Kidney tubule cell (primary cell): ENCODE results near the gene GDF11.

Source experiments
- DNase-seq: peaks from one replicate; pipeline ENCODE4 v3.0.0-alpha.2; 2018; ENCODE audit warnings: low spot score

Gene GDF11

DNA sequence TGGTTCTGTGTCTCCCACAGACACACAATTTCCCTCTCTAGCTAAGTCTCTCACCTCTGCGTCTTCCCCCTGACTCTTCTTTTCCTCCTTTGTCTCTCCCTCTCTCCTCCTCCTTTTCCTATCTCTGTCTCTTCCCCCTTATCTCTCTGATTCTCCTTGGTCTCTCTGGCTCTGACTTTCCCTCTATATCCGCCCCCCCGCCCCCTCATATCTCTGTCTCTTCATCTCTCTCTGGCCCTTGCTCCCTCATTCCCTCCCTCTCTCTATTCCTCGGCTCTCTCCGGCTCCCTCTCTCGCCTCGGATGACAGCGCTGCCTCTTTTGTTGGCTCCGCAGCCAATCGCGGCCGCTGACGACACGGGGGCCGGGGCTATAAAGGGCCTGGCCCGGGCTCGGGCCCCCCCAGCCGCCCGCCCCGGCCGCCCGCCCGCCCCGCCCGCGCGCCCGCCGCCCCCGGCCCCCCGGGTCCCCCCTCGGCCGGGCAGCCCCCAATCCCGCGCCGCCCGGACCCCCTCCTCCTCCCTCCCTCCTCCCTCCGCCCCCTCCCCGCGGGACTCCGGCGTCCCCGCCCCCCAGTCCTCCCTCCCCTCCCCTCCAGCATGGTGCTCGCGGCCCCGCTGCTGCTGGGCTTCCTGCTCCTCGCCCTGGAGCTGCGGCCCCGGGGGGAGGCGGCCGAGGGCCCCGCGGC, at the start of gene GDF11:
GDF11 (plus strand) TSS at position 404 of the 687 bp plus-strand sequence; CDS start at position 599, 195 bp downstream.
- peak; percentile 73 for DNase-seq

DNA sequence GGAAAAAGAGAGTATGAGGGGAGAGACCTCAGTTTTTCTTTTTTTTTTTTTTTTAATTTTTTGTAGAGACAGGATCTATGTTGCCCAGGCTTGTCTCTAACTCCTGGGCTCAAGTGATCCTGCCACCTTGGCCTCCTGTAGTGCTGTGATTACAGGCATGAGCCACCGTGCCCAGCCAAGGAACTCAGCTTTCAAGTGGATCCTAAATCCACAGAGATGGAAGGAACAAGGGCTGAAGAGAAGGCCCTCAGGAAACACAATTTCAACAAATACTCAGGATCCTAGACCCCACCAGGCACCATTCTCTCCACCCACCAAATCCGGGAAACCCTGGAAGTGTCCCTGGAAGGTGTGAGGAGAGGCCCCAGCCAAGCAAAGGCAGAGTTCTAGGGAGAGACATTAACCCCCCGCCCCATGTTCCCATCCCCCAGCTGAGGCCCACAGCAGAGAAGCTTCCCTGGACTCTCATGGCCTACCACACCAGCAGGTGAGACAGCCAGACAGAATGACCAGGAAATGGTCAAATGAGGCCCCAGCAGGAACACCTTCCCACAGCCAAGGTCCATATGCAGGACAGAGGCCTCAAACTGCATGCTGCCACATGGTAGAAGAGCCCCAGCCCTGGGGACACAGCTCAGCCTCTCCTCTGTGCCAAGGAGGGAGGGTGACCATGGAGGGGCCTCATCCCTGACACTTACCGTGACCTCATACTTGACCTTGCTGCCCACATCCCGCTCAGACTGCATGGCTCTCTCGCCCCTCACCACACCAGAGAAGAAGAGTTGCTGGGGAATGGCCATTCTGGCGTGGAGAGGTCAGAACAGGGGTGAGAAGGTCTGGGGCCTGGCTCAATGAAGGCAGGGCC, 49.4 kb upstream of the GDF11 start:
- no peak for DNase-seq

DNA sequence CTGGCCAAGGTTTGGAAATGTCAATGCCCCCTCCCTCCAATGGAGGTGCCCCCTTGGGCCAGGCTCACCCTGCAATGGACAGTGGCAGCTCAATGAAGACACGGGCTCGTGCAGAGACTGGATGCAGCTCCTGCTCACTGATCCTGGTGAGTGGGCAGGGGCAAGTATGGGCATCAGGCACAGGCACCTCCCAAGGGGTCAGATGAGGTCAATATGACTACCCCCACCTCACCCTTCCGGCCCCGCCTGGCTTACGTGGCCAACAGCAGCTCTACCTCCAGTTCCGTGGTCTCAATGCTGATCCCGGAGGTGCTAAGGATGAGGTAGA, 48.8 kb upstream of the GDF11 start:
- DNase-seq: no peak

DNA sequence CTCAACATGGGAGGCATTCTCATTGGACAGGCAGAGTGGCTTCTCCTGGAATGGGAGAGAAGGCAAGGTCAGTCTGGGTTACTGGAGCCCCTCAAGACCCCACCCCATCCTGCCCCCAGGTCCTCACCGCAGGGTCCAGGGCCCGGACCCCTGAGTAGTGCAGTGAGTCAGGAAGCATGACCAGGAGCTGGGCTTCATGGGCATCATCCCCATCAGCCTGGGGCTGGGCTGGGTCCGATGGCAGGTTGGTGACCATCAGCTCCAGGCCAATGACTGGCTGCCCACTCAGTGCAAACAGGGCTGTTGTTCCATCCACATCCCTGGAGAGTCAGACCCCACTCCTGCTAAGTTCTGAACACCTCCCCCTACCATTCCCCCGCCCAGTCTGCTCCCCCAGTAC, 48.3 kb upstream of the GDF11 start:
- no peak for DNase-seq

DNA sequence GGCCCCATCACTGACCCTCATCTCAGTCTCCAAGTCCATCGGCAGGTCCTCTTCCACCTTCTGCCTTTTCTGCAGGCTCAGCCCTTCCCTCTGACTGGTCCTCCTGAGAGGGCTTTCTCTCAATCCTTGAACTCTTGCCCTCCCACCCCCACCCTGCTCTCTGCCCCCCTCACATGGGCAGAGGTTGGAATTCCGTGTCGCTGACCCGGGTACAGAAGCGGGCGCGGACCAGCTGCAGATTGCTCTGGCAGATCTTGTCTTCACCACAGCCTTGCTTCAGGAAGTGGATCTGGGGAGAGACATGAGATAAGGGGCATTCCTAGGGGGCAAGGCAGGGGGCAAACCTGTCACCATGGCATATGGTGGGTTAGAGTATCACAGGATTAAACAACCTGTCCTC, 47.6 kb upstream of the GDF11 start:
- DNase-seq: no peak

DNA sequence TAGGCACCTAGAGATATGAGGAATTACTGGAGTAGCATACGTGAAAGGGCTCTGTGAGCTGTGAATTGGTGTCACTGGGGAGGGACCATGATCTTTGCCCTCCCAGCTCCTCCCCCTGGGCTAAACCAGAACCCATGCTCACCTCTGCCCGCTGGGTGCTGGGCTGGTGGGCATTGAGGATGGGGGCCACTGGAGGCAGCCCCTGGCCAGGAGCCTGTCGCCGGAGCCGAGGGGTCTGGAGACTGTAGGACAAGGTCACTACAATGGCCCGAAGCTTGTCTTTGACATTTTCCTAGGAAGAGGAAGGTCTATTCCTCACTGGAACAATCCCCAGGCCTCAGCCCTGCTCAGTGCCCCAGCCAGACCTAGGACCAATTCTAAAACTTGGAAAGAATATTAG, 46.8 kb upstream of the GDF11 start:
- no peak for DNase-seq

DNA sequence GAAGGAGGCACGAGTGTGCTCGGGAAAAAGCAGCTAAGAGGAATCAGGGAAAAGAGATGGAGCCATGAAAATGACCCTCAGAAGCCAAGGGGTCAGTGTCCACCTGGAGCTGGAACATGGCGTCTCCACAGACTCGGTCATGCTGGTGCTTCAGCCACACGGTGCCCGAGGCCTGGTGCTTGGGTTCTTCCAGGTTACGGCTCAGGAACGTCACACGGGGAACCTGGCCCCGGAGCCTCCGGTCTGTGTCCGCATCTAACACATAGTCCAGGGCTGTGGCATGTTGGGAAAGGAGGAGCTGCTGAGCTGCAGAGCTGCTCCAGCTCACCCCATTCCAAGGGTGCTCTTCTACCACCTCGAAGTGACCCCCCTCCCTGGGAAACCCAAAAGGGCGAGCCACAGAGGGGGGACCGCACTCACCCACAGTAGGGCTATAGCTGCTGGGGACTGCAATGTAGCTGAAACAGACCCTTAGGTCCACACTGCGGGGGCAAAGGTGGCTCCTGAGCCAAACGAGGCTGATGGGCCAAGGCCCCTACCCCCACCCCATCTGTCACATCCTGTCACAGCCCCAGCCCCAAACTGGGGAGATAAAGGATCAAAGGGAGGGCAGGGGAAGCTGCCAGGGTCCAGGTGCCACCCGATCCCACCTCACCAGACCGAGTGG, 46.0 kb upstream of the GDF11 start:
- DNase-seq: no peak

DNA sequence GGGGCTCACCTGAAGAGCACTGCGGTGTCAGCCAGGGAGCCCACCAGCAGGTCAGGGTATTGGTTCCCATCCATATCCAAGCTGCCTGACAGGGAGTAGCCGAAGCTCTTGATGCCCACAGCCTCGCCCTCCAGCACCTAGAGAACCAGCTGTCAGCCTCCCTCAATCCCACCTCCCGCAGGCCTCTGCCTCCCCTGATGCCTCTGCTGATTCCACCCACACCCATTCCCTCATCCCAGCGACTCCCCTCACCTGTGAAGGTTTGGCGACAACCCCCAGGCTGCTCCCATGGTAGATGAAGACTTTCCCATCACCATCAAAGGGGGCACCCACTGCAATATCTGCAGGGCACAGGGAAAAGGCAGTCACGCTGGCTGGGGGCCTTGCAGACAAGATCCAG, 45.2 kb upstream of the GDF11 start:
- no peak for DNase-seq

DNA sequence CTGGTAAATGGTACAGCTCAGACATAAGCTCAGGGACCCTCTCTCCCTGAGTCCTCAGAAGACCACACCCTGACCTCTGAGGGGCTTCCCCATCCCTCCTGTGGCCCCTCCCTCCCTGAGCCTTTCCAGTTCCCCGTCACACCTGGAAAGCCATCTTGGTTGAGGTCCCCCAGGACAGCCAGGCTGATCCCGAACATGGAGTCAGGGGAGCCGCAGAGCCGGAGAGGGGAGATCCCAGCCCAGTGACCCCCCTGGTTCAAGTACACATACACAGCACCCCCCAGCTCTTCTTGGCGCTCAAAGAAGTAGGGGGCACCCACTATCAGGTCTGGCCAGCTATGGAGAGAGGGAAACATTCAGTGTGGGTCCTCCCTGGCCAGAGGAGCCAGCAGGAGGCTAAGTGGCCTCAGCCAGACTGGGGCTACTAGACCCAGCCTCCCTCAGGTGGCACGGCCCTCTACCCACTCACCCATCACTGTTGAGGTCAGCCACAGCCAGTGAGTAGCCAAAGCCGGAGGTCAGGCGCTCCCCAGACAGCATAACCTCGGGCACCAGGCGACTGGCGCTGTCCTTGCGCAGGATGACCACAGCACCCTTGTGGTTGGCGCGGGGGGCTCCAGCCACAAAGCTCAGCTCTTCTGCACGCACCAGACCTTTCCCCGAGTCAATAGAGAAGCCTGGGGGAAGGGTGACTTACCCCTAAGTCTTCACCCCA, 44.5 kb upstream of the GDF11 start:
- DNase-seq: no peak

DNA sequence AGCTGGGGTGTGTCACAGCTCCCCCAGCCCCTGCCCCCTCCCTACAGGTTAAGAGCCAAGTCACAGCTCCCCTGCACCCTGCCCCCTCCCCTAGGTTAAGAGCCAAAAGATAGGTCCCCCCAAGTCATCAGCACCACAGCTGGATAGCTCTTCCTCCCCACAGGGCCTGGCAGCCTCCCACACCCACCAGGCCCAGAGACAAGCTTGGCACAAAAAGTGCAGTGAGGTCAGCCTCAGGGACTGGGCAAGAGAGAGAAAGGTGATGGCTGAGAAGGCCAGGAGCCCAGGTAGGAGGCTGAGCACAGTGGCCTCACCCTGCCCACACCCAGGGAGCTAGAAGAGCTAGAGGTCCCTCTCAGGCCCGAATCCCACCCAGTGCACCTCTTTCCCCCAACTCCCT, 44.0 kb upstream of the GDF11 start:
- DNase-seq: no peak

DNA sequence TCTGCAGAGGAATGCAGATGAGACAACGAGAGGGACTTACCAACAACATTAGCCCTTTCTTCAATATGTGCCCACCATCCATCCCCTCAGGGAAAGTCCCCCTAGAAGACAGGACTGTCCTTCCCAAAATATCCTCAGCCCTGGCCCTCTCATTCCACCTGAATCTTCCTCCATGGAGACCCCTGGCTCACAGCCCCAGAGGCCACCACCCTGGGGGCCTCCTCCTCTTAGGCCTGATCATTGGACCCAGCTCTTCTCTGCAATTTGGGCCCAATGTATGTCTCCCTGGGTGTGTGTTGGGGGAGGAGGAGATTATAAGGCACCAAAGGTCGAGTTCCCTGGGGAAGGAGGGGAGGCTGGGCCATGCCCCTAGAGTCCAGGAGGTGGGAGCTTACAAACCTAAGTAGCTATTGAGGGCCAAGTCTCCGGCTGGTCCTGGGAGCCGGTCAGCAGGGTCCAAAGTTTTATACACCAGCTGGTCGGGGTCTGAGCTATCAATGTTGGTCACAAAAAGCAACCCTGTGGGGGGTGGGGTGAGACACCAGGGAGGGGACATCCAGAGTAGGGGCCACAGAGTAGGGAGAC, 43.4 kb upstream of the GDF11 start:
- no peak for DNase-seq

DNA sequence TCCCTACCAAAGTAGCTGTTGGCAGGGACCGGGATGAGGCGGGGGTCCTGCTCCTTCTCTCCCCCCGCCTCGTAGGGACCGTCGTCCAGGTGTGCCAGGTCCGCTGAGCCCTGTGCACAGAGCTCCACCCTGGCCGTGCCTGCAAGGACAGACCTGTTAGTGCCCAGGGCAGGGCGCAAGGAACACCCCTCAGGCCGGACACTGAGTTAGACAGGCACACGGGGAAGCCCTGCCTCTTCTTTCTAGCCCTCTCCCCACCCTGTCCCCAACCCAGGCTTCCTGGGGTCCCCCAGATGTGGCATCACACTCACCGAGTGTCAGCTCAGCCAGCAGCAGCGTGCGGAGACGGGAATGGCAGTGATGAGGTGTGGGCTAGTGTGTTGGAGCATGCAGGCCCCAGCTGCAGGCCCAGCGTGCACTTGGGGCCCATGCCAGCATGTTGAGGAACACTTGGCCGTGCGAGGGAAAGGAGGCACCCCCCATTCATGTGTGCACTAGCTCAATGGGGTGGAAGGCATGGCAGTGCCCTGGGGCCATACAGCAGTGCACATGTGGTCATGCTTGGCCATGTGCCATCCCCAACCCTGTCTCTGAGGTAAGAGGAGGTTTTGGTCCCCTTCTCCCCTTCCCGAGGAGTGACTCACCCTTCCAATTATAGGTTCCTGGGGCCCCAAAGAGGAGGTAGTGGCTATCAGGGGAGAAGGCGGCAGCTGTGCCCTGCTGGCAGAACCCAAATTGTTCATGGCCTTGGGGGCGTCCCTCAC, 42.5 kb upstream of the GDF11 start:
- no peak for DNase-seq

DNA sequence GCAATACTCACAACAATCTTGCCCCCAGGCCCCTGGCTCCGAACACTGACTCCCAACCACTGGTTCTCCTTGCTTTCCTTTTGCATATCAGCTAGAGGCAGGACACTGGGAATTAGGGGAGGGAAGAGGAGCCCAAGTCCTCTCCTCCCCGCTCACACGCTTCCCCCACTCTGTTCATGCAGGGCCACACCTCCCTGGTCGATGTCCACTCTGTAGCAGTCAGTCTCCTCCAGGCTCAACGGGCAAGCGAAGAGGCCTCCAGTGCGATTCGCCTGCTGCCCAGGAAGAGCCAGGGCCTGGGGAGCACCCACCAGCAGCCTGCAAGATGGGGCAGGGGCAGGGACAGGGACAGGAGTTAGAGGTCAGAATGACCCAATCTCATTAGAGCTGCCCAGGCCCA, 40.1 kb upstream of the GDF11 start:
- no peak for DNase-seq

DNA sequence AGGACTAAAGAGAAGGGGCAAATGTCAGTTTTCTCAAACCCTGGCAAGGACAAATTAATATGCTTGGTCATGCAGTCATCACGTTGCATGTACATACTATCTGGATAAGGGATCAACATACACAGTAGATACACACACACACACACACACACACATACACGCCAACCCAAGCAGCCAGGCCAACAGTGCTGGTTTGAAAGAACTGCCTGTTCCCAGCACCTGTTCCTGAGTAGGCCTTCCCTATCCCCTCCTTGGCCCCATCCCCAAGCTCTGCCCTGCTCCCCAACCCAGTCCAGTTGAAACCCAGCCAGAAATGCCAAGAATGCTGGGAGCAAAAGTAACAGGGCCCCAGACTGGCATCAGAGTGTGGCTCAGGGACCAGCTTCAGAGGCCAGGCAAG, 39.6 kb upstream of the GDF11 start:
- DNase-seq: no peak

DNA sequence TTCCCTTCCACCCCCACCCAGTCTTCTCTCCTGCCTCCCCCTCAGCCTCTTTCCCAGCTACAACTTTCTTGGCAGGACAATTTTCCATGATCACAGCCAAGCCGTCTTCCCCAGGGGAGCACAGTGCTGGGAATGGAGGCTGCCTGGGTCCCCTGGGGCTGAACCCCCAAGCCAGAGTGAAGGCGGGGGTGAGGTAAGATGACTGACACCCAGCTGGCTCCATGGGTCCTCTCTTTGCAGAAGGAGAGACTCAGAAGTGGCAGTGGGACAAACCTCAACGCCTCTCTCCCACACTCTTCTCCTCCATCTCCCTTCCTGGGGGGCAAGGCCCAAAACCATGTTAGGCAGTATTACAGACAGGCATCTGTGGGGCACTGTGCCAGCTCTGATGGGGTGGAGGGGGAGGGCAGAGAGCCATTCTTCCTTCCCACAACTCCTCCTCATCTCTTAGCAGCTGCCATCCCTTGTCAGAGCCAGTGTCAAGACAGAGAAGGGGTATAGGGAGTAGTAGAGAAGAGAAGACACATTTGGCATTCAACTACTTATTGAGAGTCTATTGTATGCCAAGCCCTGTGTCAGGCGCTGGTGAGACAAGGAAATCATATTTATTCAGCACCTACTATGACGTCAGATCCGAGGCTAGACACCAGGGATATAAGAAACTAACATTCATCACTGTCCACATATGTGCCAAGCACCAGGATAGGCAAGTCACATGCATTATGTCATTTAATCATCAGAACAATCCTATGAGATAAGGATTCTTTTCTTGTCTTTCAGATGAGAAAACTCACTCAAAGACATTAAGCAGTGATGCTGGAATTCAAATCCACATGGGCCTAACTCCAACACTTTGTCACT, 38.8 kb upstream of the GDF11 start:
- DNase-seq: no peak

DNA sequence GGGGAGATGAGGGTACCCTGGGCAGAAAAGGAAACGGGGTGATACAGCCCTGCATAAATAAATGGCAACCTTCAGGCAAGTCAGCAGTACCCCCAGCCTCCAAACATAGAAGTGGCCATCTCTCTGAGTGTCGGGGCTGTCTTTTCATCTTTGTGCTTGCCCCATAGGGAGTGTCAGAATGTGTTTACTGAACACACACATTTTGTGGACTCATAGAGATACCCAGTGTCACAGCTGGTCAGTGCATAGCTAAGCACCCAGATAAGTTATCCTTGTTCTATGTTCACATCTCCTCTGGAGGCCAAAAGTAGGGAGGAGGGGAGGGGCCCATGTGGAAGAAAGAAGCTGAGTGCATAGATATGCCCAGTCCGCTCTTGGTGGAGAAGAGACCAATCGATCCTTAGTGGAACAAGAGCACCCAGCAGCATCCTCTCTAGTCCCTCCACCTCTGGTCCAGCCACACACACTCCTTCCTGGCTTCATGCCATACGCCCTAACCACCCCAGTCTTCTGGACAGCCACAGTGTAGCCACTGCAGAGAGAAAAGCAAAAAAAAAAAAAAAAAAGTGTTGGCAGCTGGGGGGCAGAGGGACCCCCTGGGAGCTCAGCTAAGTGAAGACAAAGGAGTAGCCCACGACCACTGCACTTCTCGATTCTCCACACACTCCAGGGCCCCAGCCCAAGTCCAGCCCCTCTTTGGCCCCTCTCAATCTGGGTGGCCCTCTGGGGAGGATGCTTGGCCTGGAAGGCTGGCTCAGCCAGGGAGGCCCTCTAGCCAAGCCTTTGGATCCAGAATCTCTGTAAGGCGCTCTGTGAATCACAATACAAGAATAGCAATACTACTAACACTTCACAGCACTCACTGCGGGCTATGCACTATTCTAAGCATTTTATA, 37.9 kb upstream of the GDF11 start:
- DNase-seq: no peak

DNA sequence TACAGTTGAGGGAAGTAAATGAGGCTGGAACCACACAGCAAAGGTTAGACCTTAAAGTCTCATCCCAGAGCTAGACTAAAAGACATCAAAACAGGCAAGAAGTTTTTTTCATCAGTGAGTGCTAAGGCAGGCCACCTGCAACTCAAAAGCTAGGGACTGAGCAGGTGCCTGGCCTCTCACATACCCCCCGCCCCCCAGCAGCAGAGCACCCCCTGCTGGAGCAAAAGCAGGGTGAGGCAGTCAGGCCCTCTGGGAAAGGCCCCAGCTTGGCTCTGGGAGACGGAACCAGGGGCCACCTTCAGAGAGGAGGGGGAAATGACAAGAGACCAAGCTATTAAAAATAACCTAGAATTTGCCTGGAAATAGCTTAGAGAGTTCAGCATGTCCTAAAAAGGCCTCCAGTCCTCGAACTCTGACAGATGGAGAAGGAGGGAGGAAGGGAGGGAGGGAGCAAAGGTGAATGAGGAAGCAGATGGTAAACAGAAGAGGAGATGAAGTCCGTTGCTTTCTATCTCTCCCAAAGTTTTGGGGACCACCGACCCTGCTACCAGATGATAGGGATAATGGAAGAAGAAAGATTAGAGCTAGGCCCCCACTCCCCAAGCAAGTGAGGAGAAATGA, 37.0 kb upstream of the GDF11 start:
- no peak for DNase-seq

DNA sequence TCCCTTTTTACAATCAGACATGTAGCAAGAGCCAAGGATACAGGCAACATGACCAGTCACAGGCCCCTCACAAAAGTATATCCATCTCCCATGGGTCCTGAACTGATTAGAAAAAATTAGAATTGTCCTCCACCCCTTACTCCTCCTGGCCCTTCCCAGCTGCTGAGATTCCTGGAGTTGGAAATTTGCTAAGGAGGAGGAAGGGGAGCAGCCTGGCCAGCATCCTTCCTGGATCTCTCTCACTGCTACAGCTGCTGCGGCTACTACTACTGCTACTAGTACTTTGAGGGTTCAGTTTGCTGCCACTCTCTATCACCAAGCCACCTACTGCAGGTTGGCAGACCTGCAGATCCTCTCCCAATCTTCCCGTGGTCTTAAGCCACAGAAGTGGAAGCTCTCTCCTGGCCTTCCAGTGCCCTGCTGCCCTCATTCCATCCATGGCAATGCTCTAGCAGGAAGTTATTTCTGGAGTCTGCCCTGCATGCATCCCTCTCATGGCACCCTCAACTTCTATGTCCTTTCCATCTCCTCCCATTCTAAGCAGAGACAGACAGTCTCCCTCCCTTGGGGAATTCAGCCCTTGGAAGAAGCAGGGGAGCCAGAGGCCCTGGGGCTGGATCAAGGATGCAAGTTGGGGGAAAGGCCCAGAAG, 36.2 kb upstream of the GDF11 start:
- DNase-seq: no peak
